ENCODE data around the gene CHMP4B.

The CHMP4B gene

GRCh38 chr20:33840759-33841435 lies 29.7 kb downstream of the CHMP4B start:
- Mint-ChIP-seq H3K27ac (peak overlapping the region; percentile 20 to 41 (median 39)), H3K27me3 (ENCODE audit: low read depth) (no peaks in the 10 kb centered on the region), H3K4me1 (peaks cover 72% of the 10 kb centered on the region), H3K4me3 (no peak overlapping the region), H3K36me3 (ENCODE audit: low read depth) (peaks cover 3% of the 10 kb centered on the region), H3K9me3 (no peaks in the 10 kb centered on the region)
- TF ChIP-seq, protein P1, sequence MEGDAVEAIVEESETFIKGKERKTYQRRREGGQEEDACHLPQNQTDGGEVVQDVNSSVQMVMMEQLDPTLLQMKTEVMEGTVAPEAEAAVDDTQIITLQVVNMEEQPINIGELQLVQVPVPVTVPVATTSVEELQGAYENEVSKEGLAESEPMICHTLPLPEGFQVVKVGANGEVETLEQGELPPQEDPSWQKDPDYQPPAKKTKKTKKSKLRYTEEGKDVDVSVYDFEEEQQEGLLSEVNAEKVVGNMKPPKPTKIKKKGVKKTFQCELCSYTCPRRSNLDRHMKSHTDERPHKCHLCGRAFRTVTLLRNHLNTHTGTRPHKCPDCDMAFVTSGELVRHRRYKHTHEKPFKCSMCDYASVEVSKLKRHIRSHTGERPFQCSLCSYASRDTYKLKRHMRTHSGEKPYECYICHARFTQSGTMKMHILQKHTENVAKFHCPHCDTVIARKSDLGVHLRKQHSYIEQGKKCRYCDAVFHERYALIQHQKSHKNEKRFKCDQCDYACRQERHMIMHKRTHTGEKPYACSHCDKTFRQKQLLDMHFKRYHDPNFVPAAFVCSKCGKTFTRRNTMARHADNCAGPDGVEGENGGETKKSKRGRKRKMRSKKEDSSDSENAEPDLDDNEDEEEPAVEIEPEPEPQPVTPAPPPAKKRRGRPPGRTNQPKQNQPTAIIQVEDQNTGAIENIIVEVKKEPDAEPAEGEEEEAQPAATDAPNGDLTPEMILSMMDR (IDR thresholded peaks at IDR 0.05; ENCODE audit: unreplicated experiment in 3 of 3) = no peak

GRCh38 chr20:33841436-33841799 lies 30.3 kb downstream of the CHMP4B start:
- no peaks in the 10 kb centered on the region for H3K27me3 Mint-ChIP-seq (ENCODE audit: low read depth)
- no peaks in the 10 kb centered on the region for H3K9me3 Mint-ChIP-seq
- peaks cover 72% of the 10 kb centered on the region for H3K4me1 Mint-ChIP-seq
- TF ChIP-seq, protein P1 (IDR thresholded peaks at IDR 0.05; ENCODE audit: unreplicated experiment in 3 of 3) = no peak
- H3K4me3 Mint-ChIP-seq = no peak overlapping the region
- peak overlapping the region in 2 of 3 experiments; percentile 18 to 20 for H3K27ac Mint-ChIP-seq
- no peaks in the 10 kb centered on the region for H3K36me3 Mint-ChIP-seq (ENCODE audit: low read depth)

- TF ChIP-seq, protein P1 (IDR thresholded peaks at IDR 0.05; ENCODE audit: unreplicated experiment in 3 of 3) = no peak
- Mint-ChIP-seq H3K27me3 (ENCODE audit: low read depth) (no peaks in the 10 kb centered on the region), H3K4me3 (no peak overlapping the region), H3K27ac (peak overlapping the region in 1 of 3 experiments; percentile 61), H3K36me3 (ENCODE audit: low read depth) (no peaks in the 10 kb centered on the region), H3K9me3 (no peaks in the 10 kb centered on the region), H3K4me1 (peaks cover 72% of the 10 kb centered on the region)
Measured at GRCh38 chr20:33842346-33842745, 31.2 kb downstream of the CHMP4B start.

GRCh38 chr20:33843050-33843449 lies 31.9 kb downstream of the CHMP4B start:
- TF ChIP-seq, protein P1 (IDR thresholded peaks at IDR 0.05; ENCODE audit: unreplicated experiment in 3 of 3) = no peak
- no peak overlapping the region for H3K4me3 Mint-ChIP-seq
- H3K27ac Mint-ChIP-seq = peak overlapping the region in 2 of 3 experiments; percentile 31 to 61
- no peaks in the 10 kb centered on the region for H3K36me3 Mint-ChIP-seq (ENCODE audit: low read depth)
- peaks cover 69% of the 10 kb centered on the region for H3K4me1 Mint-ChIP-seq
- H3K27me3 Mint-ChIP-seq (ENCODE audit: low read depth) = no peaks in the 10 kb centered on the region
- no peaks in the 10 kb centered on the region for H3K9me3 Mint-ChIP-seq

- Mint-ChIP-seq H3K36me3 (ENCODE audit: low read depth) (peaks cover 8% of the 10 kb centered on the region), H3K27me3 (ENCODE audit: low read depth) (no peaks in the 10 kb centered on the region), H3K27ac (peak overlapping the region; percentile 7 to 31 (median 7)), H3K9me3 (no peaks in the 10 kb centered on the region), H3K4me1 (peaks cover 63% of the 10 kb centered on the region), H3K4me3 (no peak overlapping the region)
- TF ChIP-seq, protein P1 (IDR thresholded peaks at IDR 0.05; ENCODE audit: unreplicated experiment in 3 of 3) = no peak
Measured at GRCh38 chr20:33843854-33844253, 32.7 kb downstream of the CHMP4B start.

All from nephron (organoid).